ENCODE measurements around the gene PUSL1.

- TF ChIP-seq YY1 (tag by site-specific recombination; IDR thresholded peaks at IDR 0.05): no peak
- no peak for TF ChIP-seq CTCF (tag by site-specific recombination; IDR thresholded peaks at IDR 0.05)
- no peak for TF ChIP-seq ZNF549 (tag by site-specific recombination; IDR thresholded peaks at IDR 0.05)
- no peak for TF ChIP-seq TCF7L2 (IDR thresholded peaks at IDR 0.05; ENCODE audit: borderline replicate concordance, low read depth, low read length)
Measured at GRCh38 chr1:1340791-1341548, 32.6 kb downstream of the PUSL1 start.

All from HEK293 (cell line).